ES-I3 (cell line): ENCODE data around the gene RFX8.

ENCODE experiments used
- H3K36me3 ChIP-seq: 2 replicates; pipeline ENCODE4 v1.6.1; 2013; ENCODE audit warnings: mild to moderate bottlenecking, low read length, control low read depth, moderate library complexity; ENCODE audit not compliant: insufficient read depth
- H3K4me1 ChIP-seq: 2 replicates; pipeline ENCODE4 v1.6.1; 2013; ENCODE audit warnings: mild to moderate bottlenecking, control low read depth, low read length; ENCODE audit not compliant: insufficient read depth
- H3K9ac ChIP-seq: 2 replicates; pipeline ENCODE4 v1.6.1; 2013; ENCODE audit warnings: low read depth, mild to moderate bottlenecking, low read length, moderate library complexity
- H3K9me3 ChIP-seq: 2 replicates; pipeline ENCODE4 v1.6.1; 2013; ENCODE audit warnings: mild to moderate bottlenecking, low read length, moderate library complexity; ENCODE audit not compliant: control insufficient read depth, insufficient read depth

RFX8 gene

DNA sequence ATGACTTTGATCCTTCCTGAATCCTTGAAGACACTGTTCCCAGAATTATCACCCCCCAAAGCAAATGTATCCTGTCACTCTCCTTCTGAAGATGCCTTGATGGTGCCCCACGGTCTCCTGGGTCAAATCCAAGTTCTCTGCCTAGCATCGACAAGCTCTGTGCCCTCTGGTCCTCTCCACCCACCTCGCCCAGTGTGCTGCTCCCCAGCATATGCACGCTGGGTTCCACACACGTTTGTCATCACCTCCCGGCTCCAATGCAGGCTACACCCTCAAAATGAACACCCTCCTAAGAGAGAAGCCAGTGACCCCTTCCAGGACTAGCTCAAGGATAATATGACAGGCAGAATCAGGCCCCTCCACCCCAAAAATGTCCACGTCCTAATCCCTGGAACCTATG lies 48.1 kb downstream of the RFX8 start:
- Histone ChIP-seq H3K9me3 (peaks cover 2% of the 10 kb centered on the region; the same call in 1 of the 2 replicates), H3K9ac (no peak overlapping the region), H3K36me3 (no peaks in the 10 kb centered on the region), H3K4me1 (no peaks in the 10 kb centered on the region)

- peaks cover 2% of the 10 kb centered on the region; the same call in 1 of the 2 replicates for H3K9me3 ChIP-seq
Observed at GRCh38 chr2:101420623-101421022, 54.3 kb downstream of the RFX8 start.

DNA sequence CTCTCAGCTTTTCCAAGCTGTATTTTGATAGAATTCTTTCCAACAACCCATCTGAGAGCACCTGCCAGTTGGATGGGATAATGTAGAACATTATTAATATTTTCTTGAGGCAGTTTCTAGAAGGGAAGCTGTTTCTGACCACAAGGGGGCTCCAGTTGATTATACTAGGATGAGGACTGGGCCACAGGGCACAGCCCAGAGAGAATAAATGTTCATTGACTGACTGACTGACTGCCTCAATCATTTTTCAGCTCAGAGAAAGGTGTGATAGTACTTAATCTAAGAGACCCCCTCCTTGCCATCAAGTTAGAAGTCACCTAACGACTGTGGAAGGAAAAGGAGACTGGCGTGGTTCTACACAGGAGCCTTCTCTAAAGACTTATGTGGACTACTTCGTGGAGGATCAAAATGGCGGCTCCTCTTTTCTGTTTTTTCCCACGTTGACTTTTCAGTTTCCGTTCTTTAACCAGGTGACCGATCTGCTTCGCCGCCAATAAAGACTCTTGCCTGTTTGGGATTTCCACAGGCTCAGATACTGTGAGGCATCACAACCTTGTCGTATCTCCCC lies 55.7 kb downstream of the RFX8 start:
- no peak overlapping the region for H3K9ac ChIP-seq
- H3K4me1 ChIP-seq, result no peaks in the 10 kb centered on the region
- peaks cover 7% of the 10 kb centered on the region; the same call in 1 of the 2 replicates for H3K9me3 ChIP-seq
- H3K36me3 ChIP-seq, result no peaks in the 10 kb centered on the region

More at GRCh38 chr2:101420623-101421022, 54.3 kb downstream of the RFX8 start:
- Histone ChIP-seq H3K9ac (no peak overlapping the region), H3K36me3 (no peaks in the 10 kb centered on the region), H3K4me1 (no peaks in the 10 kb centered on the region)

- H3K36me3 ChIP-seq, result no peaks in the 10 kb centered on the region
- H3K4me1 ChIP-seq, result no peaks in the 10 kb centered on the region
- no peak overlapping the region for H3K9ac ChIP-seq
- peaks cover 5% of the 10 kb centered on the region; the same call in 1 of the 2 replicates for H3K9me3 ChIP-seq
Observed at GRCh38 chr2:101418460-101419095, 56.3 kb downstream of the RFX8 start.

DNA sequence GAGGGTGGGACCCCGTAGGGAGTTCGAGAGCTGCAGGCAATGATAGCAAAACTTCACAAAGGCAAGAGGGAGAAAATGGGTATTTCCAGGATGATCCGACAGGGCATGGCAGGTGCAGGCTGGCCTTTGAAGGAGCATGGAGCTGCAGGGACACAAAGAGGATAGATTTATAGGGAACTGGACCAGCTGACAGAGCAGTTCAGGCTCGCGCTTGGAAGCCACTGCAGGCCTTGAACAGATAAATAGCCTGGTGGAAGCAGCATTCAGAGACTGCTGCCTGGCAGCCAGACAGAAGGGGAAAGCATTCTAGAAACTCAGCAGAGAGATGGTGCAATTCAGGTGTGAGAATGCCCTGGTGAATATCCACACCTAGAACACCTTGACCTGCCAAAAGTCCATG lies 58.3 kb downstream of the RFX8 start:
- H3K4me1 ChIP-seq, result no peaks in the 10 kb centered on the region
- no peak overlapping the region for H3K9ac ChIP-seq
- H3K36me3 ChIP-seq, result no peaks in the 10 kb centered on the region
- H3K9me3 ChIP-seq, result 0 out of 2 replicates have a peak, but pooled peaks cover 5% of the 10 kb centered on the region

GRCh38 chr2:101415884-101416283 lies 59.0 kb downstream of the RFX8 start:
- no peaks in the 10 kb centered on the region for H3K36me3 ChIP-seq
- H3K9ac ChIP-seq, result no peak overlapping the region
- H3K4me1 ChIP-seq, result no peaks in the 10 kb centered on the region
- H3K9me3 ChIP-seq, result 0 out of 2 replicates have a peak, but pooled peaks cover 5% of the 10 kb centered on the region

- Histone ChIP-seq H3K4me1 (no peaks in the 10 kb centered on the region), H3K9me3 (0 out of 2 replicates have a peak, but pooled peaks cover 5% of the 10 kb centered on the region), H3K9ac (no peak overlapping the region), H3K36me3 (no peaks in the 10 kb centered on the region)
Observed at GRCh38 chr2:101415220-101415619, 59.7 kb downstream of the RFX8 start.

DNA sequence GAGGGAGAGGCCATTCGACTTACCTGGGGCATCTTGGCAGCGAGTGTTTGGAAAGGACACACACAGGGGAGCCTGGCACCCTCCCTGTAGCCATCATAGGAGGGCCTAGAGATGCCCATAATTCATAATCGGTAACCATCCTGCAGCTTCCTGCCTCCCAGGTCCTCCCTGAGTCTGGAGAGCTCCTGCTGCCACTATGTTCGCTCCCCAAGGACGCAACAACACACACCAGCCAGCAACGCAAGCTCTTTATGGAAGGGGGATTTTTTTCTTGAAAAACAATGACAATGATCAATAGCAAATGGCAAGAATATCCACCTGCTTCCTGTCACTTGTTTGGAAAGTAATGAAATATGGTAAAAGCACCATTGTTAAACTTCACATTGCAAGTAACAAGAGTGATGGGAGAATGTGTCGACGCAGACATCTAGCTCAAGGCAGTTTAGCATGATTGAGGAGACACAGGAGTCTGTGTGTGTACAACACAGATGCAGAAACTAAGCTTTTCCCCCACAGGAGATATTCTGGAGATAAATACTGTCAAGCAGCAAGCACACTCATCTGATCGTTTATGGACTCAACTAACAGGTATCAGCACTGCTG lies 62.7 kb downstream of the RFX8 start:
- H3K9me3 ChIP-seq, result 0 out of 2 replicates have a peak, but pooled peaks cover 5% of the 10 kb centered on the region
- H3K36me3 ChIP-seq, result no peaks in the 10 kb centered on the region
- H3K4me1 ChIP-seq, result no peaks in the 10 kb centered on the region
- H3K9ac ChIP-seq, result no peak overlapping the region

- Histone ChIP-seq H3K9ac (no peak overlapping the region), H3K36me3 (no peaks in the 10 kb centered on the region), H3K4me1 (no peaks in the 10 kb centered on the region)
Observed at GRCh38 chr2:101410746-101411145, 64.2 kb downstream of the RFX8 start.

GRCh38 chr2:101410114-101410513 lies 64.8 kb downstream of the RFX8 start:
- Histone ChIP-seq H3K9ac (no peak overlapping the region), H3K36me3 (no peaks in the 10 kb centered on the region), H3K9me3 (0 out of 2 replicates have a peak, but pooled peaks cover under 1% of the 10 kb centered on the region), H3K4me1 (no peaks in the 10 kb centered on the region)

More at GRCh38 chr2:101410746-101411145, 64.2 kb downstream of the RFX8 start:
- H3K9me3 ChIP-seq, result 0 out of 2 replicates have a peak, but pooled peaks cover 5% of the 10 kb centered on the region

DNA sequence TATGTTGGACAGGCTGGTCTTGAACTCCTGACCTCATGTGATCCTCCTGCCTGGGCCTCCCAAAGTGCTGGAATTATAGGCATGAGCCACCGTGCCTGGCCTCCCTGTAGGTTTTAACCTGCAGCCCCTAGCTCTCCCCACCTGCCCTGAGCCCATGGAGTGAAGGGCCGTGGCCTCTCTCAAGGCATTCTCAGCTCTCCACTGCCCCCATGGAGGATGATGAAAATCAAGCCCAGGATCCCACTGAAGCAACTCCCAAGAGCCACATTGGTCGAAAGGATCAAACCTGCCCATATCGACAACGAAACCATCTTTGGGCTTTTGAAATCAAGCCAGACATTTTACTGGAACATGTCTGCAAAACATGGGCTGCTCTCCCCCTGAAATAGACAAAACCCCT lies 65.2 kb downstream of the RFX8 start:
- no peaks in the 10 kb centered on the region for H3K36me3 ChIP-seq
- H3K4me1 ChIP-seq, result no peaks in the 10 kb centered on the region
- H3K9ac ChIP-seq, result no peak overlapping the region
- no peaks in the 10 kb centered on the region for H3K9me3 ChIP-seq

GRCh38 chr2:101408925-101409324 lies 66.0 kb downstream of the RFX8 start:
- H3K36me3 ChIP-seq, result no peaks in the 10 kb centered on the region
- H3K4me1 ChIP-seq, result no peaks in the 10 kb centered on the region
- no peak overlapping the region for H3K9ac ChIP-seq

GRCh38 chr2:101405351-101405899 lies 69.5 kb downstream of the RFX8 start:
- no peaks in the 10 kb centered on the region for H3K4me1 ChIP-seq
- H3K36me3 ChIP-seq, result no peaks in the 10 kb centered on the region
- H3K9me3 ChIP-seq, result no peaks in the 10 kb centered on the region
- H3K9ac ChIP-seq, result no peak overlapping the region

More at GRCh38 chr2:101408925-101409324, 66.0 kb downstream of the RFX8 start:
- no peaks in the 10 kb centered on the region for H3K9me3 ChIP-seq

- Histone ChIP-seq H3K9me3 (no peaks in the 10 kb centered on the region), H3K4me1 (0 out of 2 replicates have a peak, but pooled peaks cover 3% of the 10 kb centered on the region), H3K9ac (no peak overlapping the region), H3K36me3 (no peaks in the 10 kb centered on the region)
Observed at GRCh38 chr2:101403745-101404144, 71.2 kb downstream of the RFX8 start.
